A549 treated with DMSO at 1 μM for 4 hours (cell line): Measurements from ENCODE around the gene RNF144B. TPM values are rescaled to one million over a fixed set of nuclear protein-coding genes. Genes with fewer than 3 reads are reported as not detected.

Experiments used
- total RNA-seq: library from RNA; stranded (reverse); fragments of 200-300 nt; extraction: Qiagen RNA extraction; gene quantifications from 5 replicates; pipeline ENCODE4 v1.2.3, GENCODE V29; 2022; ENCODE audit warnings: low read depth

RNF144B gene
- 0.24 to 0.88 TPM (median 0.52 TPM) in 5 replicates for total RNA-seq

GRCh38 chr6:18387061-18387721 lies at the start of gene RNF144B:
Gene RNF144B (plus strand): TSS chr6:18387350. CDS start chr6:18399535, 12,185 bp downstream.

Other genes with a start within 250 kb of the RNF144B start
- 5.9 to 7.5 TPM (median 6.9 TPM) in 5 replicates for gene TPMT, start 232.3 kb upstream of the RNF144B start, total RNA-seq
- 7.1 to 9.0 TPM (median 8.9 TPM) in 5 replicates for gene KDM1B, start 231.9 kb upstream of the RNF144B start, total RNA-seq
- 83.6 to 102 TPM (median 93.4 TPM) in 5 replicates for gene DEK, start 122.8 kb upstream of the RNF144B start, total RNA-seq